ENCODE results near the gene NCKAP5. TPM values are rescaled to one million over a fixed set of nuclear protein-coding genes. Genes with fewer than 3 reads are reported as not detected.

The NCKAP5 gene
- total RNA-seq, 1 donor from 2014 or later, result not detected

DNA sequence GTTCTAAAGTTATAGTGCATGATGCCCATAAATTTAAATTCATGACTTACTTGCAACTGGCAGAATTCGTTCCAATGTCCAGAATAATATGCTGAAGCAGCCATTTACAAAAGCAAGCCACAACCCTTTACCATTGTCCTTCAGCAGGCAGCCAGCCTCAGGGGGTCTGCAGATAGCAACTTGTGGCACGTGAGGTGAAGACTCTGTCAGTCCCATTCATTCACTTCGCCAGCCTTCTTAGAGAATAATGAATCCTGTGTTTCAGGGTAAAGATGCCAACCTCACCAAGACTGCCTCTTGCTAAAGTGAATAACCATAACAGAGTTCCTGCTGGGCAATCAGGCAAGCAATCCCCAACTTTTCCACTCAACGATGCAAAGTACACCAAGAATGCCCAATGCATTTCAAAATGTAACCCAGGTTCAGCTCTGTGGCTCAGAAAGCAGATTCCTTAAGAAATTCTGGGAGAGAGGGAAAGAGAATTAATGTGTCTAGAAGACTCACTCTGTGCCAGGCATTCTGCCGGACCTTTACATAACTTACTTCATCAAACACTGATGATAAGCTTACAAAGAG, 315.4 kb downstream of the NCKAP5 start:
- H3K4me1 Mint-ChIP-seq (ENCODE audit: low read depth), result no peaks in the 10 kb centered on the region

DNA sequence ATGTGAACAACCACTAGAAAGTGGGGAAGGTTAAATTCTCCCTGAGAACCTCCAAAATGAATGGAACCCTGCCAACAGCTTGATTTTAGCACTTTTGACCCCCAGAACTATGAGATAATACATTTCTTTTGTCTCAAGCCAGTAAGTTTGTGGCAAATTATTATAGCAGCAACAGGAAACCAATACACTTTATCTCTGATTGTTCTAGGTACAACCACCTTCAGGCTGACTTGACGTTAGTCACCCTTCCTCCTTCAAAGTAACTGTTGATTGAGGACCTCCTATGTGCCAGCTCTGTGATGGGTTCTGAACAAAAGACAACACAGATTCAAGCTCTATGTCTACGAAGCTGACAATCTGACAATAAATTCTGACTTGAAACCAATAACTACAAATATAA, 318.9 kb downstream of the NCKAP5 start:
- no peaks in the 10 kb centered on the region for H3K9me3 Mint-ChIP-seq
- H3K27ac Mint-ChIP-seq, result no peak overlapping the region
- DNase-seq (ENCODE audit: low spot score), result no peak
- H3K4me3 Mint-ChIP-seq, result no peak overlapping the region
- intact Hi-C loops (cut with micrococcal nuclease), result no loop called here
- no peaks in the 10 kb centered on the region for H3K36me3 Mint-ChIP-seq (ENCODE audit: low read depth)
- no peaks in the 10 kb centered on the region for H3K27me3 Mint-ChIP-seq (ENCODE audit: insufficient read depth)
- H3K4me1 Mint-ChIP-seq (ENCODE audit: low read depth), result no peaks in the 10 kb centered on the region

More for the DNA sequence above, 315.4 kb downstream of the NCKAP5 start:
- H3K36me3 Mint-ChIP-seq (ENCODE audit: low read depth), result no peaks in the 10 kb centered on the region
- no peak overlapping the region for H3K4me3 Mint-ChIP-seq
- DNase-seq (ENCODE audit: low spot score), result no peak
- H3K9me3 Mint-ChIP-seq, result no peaks in the 10 kb centered on the region
- H3K27me3 Mint-ChIP-seq (ENCODE audit: insufficient read depth), result no peaks in the 10 kb centered on the region
- intact Hi-C loops (cut with micrococcal nuclease), result no loop called here
- H3K27ac Mint-ChIP-seq, result no peak overlapping the region

DNA sequence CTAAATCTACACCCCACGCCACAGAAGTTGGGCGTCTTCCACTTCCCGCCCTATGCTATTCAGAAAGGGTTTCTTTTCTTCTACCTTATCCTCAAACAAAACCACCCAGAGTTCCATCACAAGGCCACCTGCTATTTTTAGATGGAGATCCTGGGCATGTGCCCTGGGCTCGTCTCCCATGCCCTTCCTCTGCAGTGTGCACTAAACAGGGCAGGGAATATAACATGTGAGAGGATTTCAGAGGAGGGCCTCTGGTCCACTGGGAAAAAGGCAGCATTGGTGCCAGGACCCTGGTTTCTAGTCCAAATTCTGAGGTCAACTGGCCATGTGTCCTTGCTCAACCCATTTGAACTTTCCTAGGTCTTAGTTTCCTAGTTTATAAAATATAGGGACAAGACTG, 320.0 kb downstream of the NCKAP5 start:
- no peak overlapping the region for H3K4me3 Mint-ChIP-seq
- H3K27me3 Mint-ChIP-seq (ENCODE audit: insufficient read depth), result no peaks in the 10 kb centered on the region
- H3K36me3 Mint-ChIP-seq (ENCODE audit: low read depth), result no peaks in the 10 kb centered on the region
- H3K9me3 Mint-ChIP-seq, result no peaks in the 10 kb centered on the region
- no peak for DNase-seq (ENCODE audit: low spot score)
- no peak overlapping the region for H3K27ac Mint-ChIP-seq
- H3K4me1 Mint-ChIP-seq (ENCODE audit: low read depth), result no peaks in the 10 kb centered on the region
- intact Hi-C loops (cut with micrococcal nuclease), result no loop called here

DNA sequence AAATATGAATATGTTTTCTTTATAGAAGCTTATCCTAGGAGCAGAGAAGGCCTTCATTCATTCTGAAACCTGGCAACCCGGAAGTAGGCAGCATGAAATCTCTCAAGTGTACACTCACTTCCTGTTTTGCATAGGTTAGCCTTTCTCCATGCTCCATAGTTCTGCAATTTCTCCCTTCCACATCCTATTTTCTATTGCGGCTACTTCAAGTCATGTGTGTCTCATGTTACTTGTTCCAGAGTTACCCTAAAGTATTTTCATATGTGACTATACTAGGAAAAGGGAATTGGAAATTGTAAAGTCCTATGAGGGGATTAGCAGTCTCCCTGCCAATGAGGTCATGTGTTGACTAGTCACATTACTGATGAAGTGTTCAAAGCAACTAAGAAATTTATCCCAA, 320.6 kb downstream of the NCKAP5 start:
- H3K4me3 Mint-ChIP-seq, result no peak overlapping the region
- no peak for DNase-seq (ENCODE audit: low spot score)
- no peaks in the 10 kb centered on the region for H3K36me3 Mint-ChIP-seq (ENCODE audit: low read depth)
- H3K27ac Mint-ChIP-seq, result no peak overlapping the region
- intact Hi-C loops (cut with micrococcal nuclease), result no loop called here
- no peaks in the 10 kb centered on the region for H3K9me3 Mint-ChIP-seq
- H3K4me1 Mint-ChIP-seq (ENCODE audit: low read depth), result no peaks in the 10 kb centered on the region
- H3K27me3 Mint-ChIP-seq (ENCODE audit: insufficient read depth), result no peaks in the 10 kb centered on the region

DNA sequence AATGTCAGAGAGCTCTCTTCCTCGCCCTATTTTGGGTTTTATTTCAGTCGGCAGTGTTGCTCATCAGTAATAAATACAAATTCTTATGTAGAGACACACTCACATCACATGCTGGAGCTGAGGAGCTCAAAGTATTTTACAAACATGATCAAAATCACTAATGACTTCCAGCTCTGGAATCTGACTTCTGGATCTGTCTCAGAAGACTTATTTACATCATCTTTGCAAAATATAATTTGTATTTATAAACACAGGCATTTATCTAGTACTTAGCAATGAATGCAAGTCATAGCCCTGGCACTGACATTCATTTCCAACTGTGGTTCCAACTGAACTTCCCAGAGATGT, 327.1 kb downstream of the NCKAP5 start:
- no peak for DNase-seq (ENCODE audit: low spot score)
- Mint-ChIP-seq H3K36me3 (ENCODE audit: low read depth) (no peaks in the 10 kb centered on the region), H3K4me3 (no peak overlapping the region), H3K27me3 (ENCODE audit: insufficient read depth) (no peaks in the 10 kb centered on the region), H3K27ac (no peak overlapping the region), H3K9me3 (no peaks in the 10 kb centered on the region), H3K4me1 (ENCODE audit: low read depth) (no peaks in the 10 kb centered on the region)
- intact Hi-C loops (cut with micrococcal nuclease), result no loop called here

DNA sequence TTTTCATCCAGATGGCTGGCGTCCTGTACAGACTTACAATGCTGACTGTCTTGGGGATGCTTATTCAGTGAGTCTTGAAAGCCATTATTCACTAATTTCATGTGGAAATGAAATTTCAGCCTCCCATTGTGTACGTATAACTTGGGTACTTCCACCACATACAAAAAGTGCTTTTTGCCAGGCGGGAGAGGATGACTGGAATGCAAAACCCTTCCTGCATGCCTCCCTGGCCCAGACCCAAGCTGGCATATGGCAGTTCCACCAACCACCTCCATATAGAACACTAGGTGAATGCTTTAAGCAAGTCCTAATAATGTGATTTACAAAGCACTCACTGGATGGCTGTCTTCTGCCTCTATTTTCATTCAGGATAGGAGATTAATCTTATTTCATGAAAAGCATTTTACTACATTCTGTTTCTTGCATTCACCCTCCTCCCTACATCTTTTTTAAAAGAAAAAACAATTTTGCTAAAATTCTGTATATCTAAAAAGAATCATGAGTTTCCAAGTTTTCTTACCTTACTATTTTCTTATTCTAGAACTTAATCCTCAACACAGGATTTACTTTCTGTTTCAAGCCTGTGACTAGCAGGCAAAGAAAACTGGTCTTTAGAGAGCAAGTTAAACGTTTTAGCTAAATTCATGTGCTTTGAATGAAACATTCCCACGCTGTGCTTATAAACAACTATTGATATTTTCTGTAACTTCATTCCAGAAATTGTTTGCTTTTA, 327.6 kb downstream of the NCKAP5 start:
- H3K27me3 Mint-ChIP-seq (ENCODE audit: insufficient read depth), result no peaks in the 10 kb centered on the region
- DNase-seq (ENCODE audit: low spot score), result no peak
- no peaks in the 10 kb centered on the region for H3K36me3 Mint-ChIP-seq (ENCODE audit: low read depth)
- H3K4me1 Mint-ChIP-seq (ENCODE audit: low read depth), result no peaks in the 10 kb centered on the region
- no peaks in the 10 kb centered on the region for H3K9me3 Mint-ChIP-seq
- no peak overlapping the region for H3K4me3 Mint-ChIP-seq
- H3K27ac Mint-ChIP-seq, result no peak overlapping the region
- intact Hi-C loops (cut with micrococcal nuclease), result no loop called here

DNA sequence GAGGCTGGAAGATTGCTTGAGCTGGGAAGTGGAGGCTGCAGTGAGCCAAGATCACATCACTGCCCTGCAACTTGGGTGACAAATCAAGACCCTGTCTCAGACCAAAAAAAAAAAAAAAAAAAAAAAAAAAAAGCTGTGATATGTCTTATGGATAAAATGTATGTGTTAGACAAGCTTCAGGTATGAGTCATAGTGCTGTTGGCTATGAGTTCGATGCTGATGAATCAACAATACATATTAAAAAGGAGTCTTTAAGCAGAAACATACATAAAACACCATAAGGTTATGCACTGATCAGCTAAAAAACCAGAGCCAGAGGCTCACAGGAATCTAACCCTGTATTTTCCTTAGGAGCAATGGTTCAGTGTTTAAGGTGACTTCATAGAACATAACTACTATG, 332.3 kb downstream of the NCKAP5 start:
- DNase-seq (ENCODE audit: low spot score), result no peak
- Mint-ChIP-seq H3K9me3 (no peaks in the 10 kb centered on the region), H3K36me3 (ENCODE audit: low read depth) (no peaks in the 10 kb centered on the region), H3K4me3 (no peak overlapping the region), H3K27me3 (ENCODE audit: insufficient read depth) (no peaks in the 10 kb centered on the region), H3K27ac (no peak overlapping the region), H3K4me1 (ENCODE audit: low read depth) (no peaks in the 10 kb centered on the region)
- intact Hi-C loops (cut with micrococcal nuclease), result no loop called here

DNA sequence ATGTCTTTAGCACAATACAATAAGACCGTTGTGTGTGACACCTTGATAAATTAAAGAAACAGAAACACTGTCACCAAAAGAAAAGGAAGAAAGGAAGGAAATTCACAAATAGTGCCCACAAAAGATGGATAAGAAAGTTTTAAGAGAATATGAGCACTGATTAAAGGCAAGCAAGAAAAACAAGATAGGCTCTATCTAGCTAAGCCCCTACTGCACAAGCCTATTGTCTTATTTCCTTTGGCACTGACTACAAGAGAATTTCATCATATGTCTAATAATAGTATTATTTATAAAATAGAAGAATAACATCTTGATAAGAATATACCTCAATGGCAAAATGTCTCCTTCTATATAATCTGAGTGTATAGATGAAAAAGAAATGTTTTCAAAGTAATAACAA, 335.7 kb downstream of the NCKAP5 start:
- no peak overlapping the region for H3K4me3 Mint-ChIP-seq
- H3K9me3 Mint-ChIP-seq, result no peaks in the 10 kb centered on the region
- no peaks in the 10 kb centered on the region for H3K27me3 Mint-ChIP-seq (ENCODE audit: insufficient read depth)
- no peak for DNase-seq (ENCODE audit: low spot score)
- H3K36me3 Mint-ChIP-seq (ENCODE audit: low read depth), result no peaks in the 10 kb centered on the region
- H3K27ac Mint-ChIP-seq, result no peak overlapping the region
- intact Hi-C loops (cut with micrococcal nuclease), result no loop called here
- H3K4me1 Mint-ChIP-seq (ENCODE audit: low read depth), result no peaks in the 10 kb centered on the region

DNA sequence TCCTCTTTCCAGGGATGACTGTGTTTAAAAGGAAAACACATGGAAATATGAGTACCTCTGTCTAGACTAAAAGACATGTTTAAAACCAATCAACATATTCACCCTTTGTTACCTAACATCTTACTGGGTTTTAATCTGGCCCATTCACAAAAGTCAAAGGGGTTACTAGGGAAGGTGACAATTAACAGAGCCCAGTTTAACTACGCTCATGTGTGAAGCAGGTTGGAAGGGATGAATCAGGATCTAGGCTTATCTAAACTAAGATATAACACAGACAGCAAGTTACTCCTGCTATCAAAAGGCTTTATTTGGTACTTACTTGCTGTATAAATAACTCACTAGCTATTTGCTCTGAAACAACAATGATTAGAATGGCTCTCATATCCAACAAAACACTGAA, 337.0 kb downstream of the NCKAP5 start:
- intact Hi-C loops (cut with micrococcal nuclease), result no loop called here
- H3K9me3 Mint-ChIP-seq, result no peaks in the 10 kb centered on the region
- no peak overlapping the region for H3K4me3 Mint-ChIP-seq
- no peak for DNase-seq (ENCODE audit: low spot score)
- no peaks in the 10 kb centered on the region for H3K4me1 Mint-ChIP-seq (ENCODE audit: low read depth)
- H3K27me3 Mint-ChIP-seq (ENCODE audit: insufficient read depth), result no peaks in the 10 kb centered on the region
- H3K27ac Mint-ChIP-seq, result no peak overlapping the region
- no peaks in the 10 kb centered on the region for H3K36me3 Mint-ChIP-seq (ENCODE audit: low read depth)

DNA sequence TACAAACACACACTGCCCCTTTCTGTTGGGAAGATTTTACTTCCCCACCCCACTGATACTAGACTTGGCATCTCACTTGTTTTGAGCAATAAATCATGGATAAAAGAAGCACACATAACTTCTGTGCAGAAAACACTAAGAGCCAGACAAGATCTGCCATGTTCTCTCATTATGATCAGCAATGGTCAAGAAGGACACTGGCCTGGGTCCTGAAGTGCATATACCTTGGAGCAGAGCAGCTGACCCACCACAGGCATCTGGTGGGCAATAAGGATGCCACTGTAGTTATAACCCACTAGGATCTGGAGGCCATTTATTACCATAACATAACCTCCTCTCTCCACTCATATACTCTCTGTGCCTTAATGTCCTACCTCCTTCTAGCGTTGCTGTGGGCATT, 338.3 kb downstream of the NCKAP5 start:
- no peak for DNase-seq (ENCODE audit: low spot score)
- Mint-ChIP-seq H3K4me1 (ENCODE audit: low read depth) (no peaks in the 10 kb centered on the region), H3K9me3 (no peaks in the 10 kb centered on the region), H3K27ac (no peak overlapping the region), H3K36me3 (ENCODE audit: low read depth) (no peaks in the 10 kb centered on the region), H3K4me3 (no peak overlapping the region), H3K27me3 (ENCODE audit: insufficient read depth) (no peaks in the 10 kb centered on the region)
- intact Hi-C loops (cut with micrococcal nuclease), result no loop called here

DNA sequence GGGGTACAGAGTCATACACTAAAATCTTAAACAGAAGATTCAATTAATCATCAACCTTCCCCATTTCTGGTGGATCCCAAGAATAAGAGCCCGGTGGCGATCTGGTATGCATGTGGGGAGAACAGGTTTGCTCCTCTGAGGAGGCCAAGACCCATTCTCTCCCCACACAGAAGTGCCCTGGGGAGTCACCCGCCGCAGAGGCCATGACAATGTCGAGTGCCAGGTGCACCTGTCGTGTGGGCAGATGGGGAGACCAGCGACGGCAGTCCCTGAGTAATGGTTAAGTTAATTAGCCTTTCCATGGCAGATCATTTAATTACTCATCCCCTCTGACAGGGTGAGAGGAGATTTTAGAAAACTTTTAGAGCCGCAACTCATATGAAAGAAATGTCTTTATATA, 345.0 kb downstream of the NCKAP5 start:
- Mint-ChIP-seq H3K36me3 (ENCODE audit: low read depth) (no peaks in the 10 kb centered on the region), H3K27ac (no peak overlapping the region), H3K4me3 (no peak overlapping the region), H3K4me1 (ENCODE audit: low read depth) (no peaks in the 10 kb centered on the region), H3K27me3 (ENCODE audit: insufficient read depth) (no peaks in the 10 kb centered on the region), H3K9me3 (no peaks in the 10 kb centered on the region)
- intact Hi-C loops (cut with micrococcal nuclease), result no loop called here
- DNase-seq (ENCODE audit: low spot score), result no peak

DNA sequence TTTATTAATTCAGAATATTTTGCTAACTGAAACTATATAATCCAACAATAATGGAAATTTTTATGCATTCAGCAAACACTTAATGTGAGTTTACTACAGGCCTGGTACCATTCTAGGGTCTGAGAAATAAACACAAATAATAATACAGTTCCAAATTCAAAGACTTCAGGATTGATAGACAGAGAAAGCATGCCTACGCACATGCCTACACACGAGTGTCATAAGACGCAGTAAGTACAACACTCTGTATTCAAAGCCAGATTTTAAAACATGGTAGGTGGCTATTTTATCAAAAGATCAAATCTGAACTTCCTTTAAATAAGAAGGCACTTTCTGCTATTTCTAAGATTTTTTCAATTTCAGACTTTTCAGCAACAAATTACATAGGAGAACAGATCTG, 346.9 kb downstream of the NCKAP5 start:
- H3K9me3 Mint-ChIP-seq, result no peaks in the 10 kb centered on the region
- no peaks in the 10 kb centered on the region for H3K36me3 Mint-ChIP-seq (ENCODE audit: low read depth)
- no peak for DNase-seq (ENCODE audit: low spot score)
- no peak overlapping the region for H3K4me3 Mint-ChIP-seq
- intact Hi-C loops (cut with micrococcal nuclease), result no loop called here
- no peaks in the 10 kb centered on the region for H3K27me3 Mint-ChIP-seq (ENCODE audit: insufficient read depth)
- H3K27ac Mint-ChIP-seq, result no peak overlapping the region
- no peaks in the 10 kb centered on the region for H3K4me1 Mint-ChIP-seq (ENCODE audit: low read depth)

DNA sequence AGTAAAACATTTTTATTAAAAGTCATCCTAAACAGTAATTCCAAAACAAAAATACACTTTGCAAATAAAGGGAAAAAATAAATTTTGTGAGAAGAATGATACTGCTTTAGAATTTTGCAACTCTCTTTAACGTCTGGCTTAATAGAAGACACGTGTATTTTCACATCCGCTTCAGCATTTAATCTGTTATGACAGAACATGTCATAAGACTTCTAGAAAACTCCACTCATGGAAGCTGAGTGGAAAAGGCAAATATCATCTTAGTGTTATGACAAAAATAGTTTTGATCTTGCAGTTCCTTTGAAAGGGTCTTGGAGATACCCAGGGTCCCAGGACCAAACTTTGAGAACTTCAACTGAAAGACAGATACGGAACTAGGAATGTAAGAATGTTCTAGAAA, 350.1 kb downstream of the NCKAP5 start:
- no peaks in the 10 kb centered on the region for H3K36me3 Mint-ChIP-seq (ENCODE audit: low read depth)
- H3K4me3 Mint-ChIP-seq, result no peak overlapping the region
- H3K4me1 Mint-ChIP-seq (ENCODE audit: low read depth), result no peaks in the 10 kb centered on the region
- DNase-seq (ENCODE audit: low spot score), result no peak
- intact Hi-C loops (cut with micrococcal nuclease), result no loop called here
- H3K27me3 Mint-ChIP-seq (ENCODE audit: insufficient read depth), result no peaks in the 10 kb centered on the region
- H3K9me3 Mint-ChIP-seq, result peaks cover 2% of the 10 kb centered on the region
- H3K27ac Mint-ChIP-seq, result no peak overlapping the region

DNA sequence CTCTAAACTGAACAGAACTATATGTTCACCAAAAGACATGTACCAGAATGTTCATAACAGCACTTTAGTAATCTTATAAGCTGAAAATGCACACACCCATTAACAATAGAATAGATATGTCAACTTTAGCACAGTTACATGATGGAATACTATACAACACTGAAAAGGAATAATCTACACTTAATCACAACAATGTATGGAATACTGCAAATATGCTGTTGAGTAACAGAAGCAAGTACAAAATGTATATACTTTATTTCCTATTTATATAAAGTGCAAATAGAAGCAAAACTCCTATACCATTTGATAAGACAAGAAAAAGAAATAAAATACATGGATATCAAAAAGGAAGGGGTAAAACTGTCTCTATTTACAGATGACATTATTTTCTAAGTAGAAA, 352.8 kb downstream of the NCKAP5 start:
- Mint-ChIP-seq H3K4me3 (no peak overlapping the region), H3K27me3 (ENCODE audit: insufficient read depth) (no peaks in the 10 kb centered on the region), H3K9me3 (peaks cover 2% of the 10 kb centered on the region), H3K4me1 (ENCODE audit: low read depth) (no peaks in the 10 kb centered on the region), H3K36me3 (ENCODE audit: low read depth) (no peaks in the 10 kb centered on the region), H3K27ac (no peak overlapping the region)
- no peak for DNase-seq (ENCODE audit: low spot score)
- intact Hi-C loops (cut with micrococcal nuclease), result no loop called here

Measured in activated T-helper 1 cell treated with anti-CD3 and anti-CD28 coated beads, Interleukin-12 subunit alpha, Interleukin-12 subunit beta, Interleukin-2, Interleukin-4 antibody, amounts not matched to agents 30 ng/mL and 10 ng/mL and 1 ng/mL, durations not matched to agents 14 hours and 24 hours and 36 hours (primary cell).